CD14-positive monocyte (primary cell): Measurements from ENCODE around the gene RPS27L. TPM values are rescaled to one million over a fixed set of nuclear protein-coding genes. Genes with fewer than 3 reads are reported as not detected.

Experiments
- DNase-seq, 3 donors: peaks; one replicate each; pipeline ENCODE4 v3.0.0-alpha.2; 2011 to 2022
- H2AFZ ChIP-seq: 2 replicates; pipeline ENCODE4 v1.6.0; 2012; ENCODE audit warnings: mild to moderate bottlenecking, low read depth, low read length, inconsistent platforms; ENCODE audit not compliant: insufficient read depth, poor library complexity, severe bottlenecking
- H3K27ac ChIP-seq, 2 donors: 1 replicate in 1 of 2; 2 replicates in 1 of 2; pipeline ENCODE4 v1.5.1; 2012 to 2013; ENCODE audit warnings: low read length in 2 of 2, control low read depth in 1 of 2, inconsistent platforms in 1 of 2, low read depth in 1 of 2, mild to moderate bottlenecking in 1 of 2
- H3K27me3 ChIP-seq, 2 donors: one replicate each; pipeline versions ENCODE4 v1.6.0 to v1.6.1; 2011 to 2013; ENCODE audit warnings: low read length in 2 of 2; ENCODE audit not compliant: control insufficient read depth in 2 of 2, insufficient read depth in 2 of 2
- H3K36me3 ChIP-seq, 2 donors: replicated peaks in 1 of 2; 1 replicate in 1 of 2; 2 replicates in 1 of 2; pipeline versions ENCODE4 v1.5.1 to v1.6.1; 2012 to 2013; ENCODE audit warnings: low read length in 2 of 2, control low read depth in 1 of 2, inconsistent platforms in 1 of 2, mild to moderate bottlenecking in 1 of 2; ENCODE audit not compliant: insufficient read depth in 2 of 2, control insufficient read depth in 1 of 2
- H3K4me1 ChIP-seq, 2 donors: 1 replicate in 1 of 2; 2 replicates in 1 of 2; pipeline versions ENCODE4 v1.5.1 to v1.6.1; 2012 to 2013; ENCODE audit warnings: low read length in 2 of 2, control low read depth in 1 of 2, inconsistent platforms in 1 of 2, mild to moderate bottlenecking in 1 of 2, moderate library complexity in 1 of 2; ENCODE audit not compliant: insufficient read depth in 2 of 2, control insufficient read depth in 1 of 2
- H3K4me2 ChIP-seq: replicated peaks from 2 replicates; pipeline ENCODE3; 2012; ENCODE audit warnings: low read length, moderate library complexity, mild to moderate bottlenecking; ENCODE audit not compliant: poor library complexity, severe bottlenecking; ENCODE audit errors: extremely low read depth
- H3K4me3 ChIP-seq, 3 experiments: fragments of 200-600 bp in 1 of 3; sonication (generic) in 1 of 3; replicated peaks in 1 of 3; 1 replicate in 2 of 3; 2 replicates in 1 of 3; pipeline ENCODE4 v1.5.1; 2011 to 2013; ENCODE audit warnings: low read length in 3 of 3, mild to moderate bottlenecking in 3 of 3, control low read depth in 2 of 3, low read depth in 2 of 3, inconsistent platforms in 1 of 3, moderate library complexity in 1 of 3
- H3K79me2 ChIP-seq: 2 replicates; pipeline ENCODE4 v1.6.0; 2012; ENCODE audit warnings: mild to moderate bottlenecking, control low read depth, inconsistent platforms, low read length, moderate library complexity; ENCODE audit not compliant: insufficient read depth
- H3K9ac ChIP-seq: 2 replicates; pipeline ENCODE4 v1.6.0; 2017; ENCODE audit warnings: low read length, mild to moderate bottlenecking; ENCODE audit not compliant: insufficient read depth, poor library complexity, severe bottlenecking
- H3K9me3 ChIP-seq, 2 donors: replicated peaks in 1 of 2; 1 replicate in 1 of 2; 2 replicates in 1 of 2; pipeline versions ENCODE4 v1.5.1 to v1.6.1; 2012 to 2013; ENCODE audit warnings: low read length in 2 of 2, control low read depth in 1 of 2; ENCODE audit not compliant: control insufficient read depth in 1 of 2, insufficient read depth in 1 of 2
- H4K20me1 ChIP-seq: 2 replicates; pipeline ENCODE4 v1.6.0; 2012; ENCODE audit warnings: mild to moderate bottlenecking, low read length, control low read depth, moderate library complexity; ENCODE audit not compliant: insufficient read depth
- H3K27ac Mint-ChIP-seq, 7 donors: one replicate each; pipeline ENCODE4 v1.8.0; 2020; ENCODE audit warnings: mild to moderate bottlenecking in 7 of 7, mixed read lengths in 7 of 7, moderate library complexity in 6 of 7, inconsistent platforms in 2 of 7
- H3K27me3 Mint-ChIP-seq, 3 donors: one replicate each; pipeline ENCODE4 v1.8.0; 2021 to 2022; ENCODE audit warnings: low read depth in 3 of 3, mild to moderate bottlenecking in 3 of 3, mixed read lengths in 3 of 3, moderate library complexity in 3 of 3, inconsistent platforms in 1 of 3
- H3K36me3 Mint-ChIP-seq, 2 donors: one replicate each; pipeline ENCODE4 v1.8.0; 2020; ENCODE audit warnings: mixed read lengths in 2 of 2, inconsistent platforms in 1 of 2, mild to moderate bottlenecking in 1 of 2
- H3K4me1 Mint-ChIP-seq: one replicate; pipeline ENCODE4 v1.8.0; 2020; ENCODE audit warnings: mild to moderate bottlenecking, mixed read lengths
- H3K4me3 Mint-ChIP-seq, 2 donors: one replicate each; pipeline ENCODE4 v1.8.0; 2020; ENCODE audit warnings: mild to moderate bottlenecking in 2 of 2, mixed read lengths in 2 of 2, moderate library complexity in 1 of 2
- H3K9me3 Mint-ChIP-seq, 7 donors: one replicate each; pipeline ENCODE4 v1.8.0; 2020 to 2022; ENCODE audit warnings: mixed read lengths in 7 of 7, mild to moderate bottlenecking in 6 of 7, moderate library complexity in 6 of 7, inconsistent platforms in 2 of 7
- WGBS: methylation state at CpG from one replicate; pipeline ENCODE4 v1.1.5; 2013; ENCODE audit warnings: missing lambda C conversion rate; ENCODE audit not compliant: insufficient coverage; 5-methylcytosine and 5-hydroxymethylcytosine counted together
- intact Hi-C, 2 donors: fragments of 100-400 bp; cut with micrococcal nuclease; formaldehyde crosslinking; loops; one replicate each; pipeline versions ENCODE4 v1.15.0 to v1.15.1; 2023
- polyA plus RNA-seq, 3 donors: library from polyadenylated mRNA; depleted of rRNA in 1 of 3; unstranded in 2 of 3; stranded (reverse) in 1 of 3; fragments of 300-500 nt in 2 of 3; fragments of >200 nt in 1 of 3; fragmentation: Illumina TruSeq in 2 of 3; gene quantifications; 1 replicate in 2 of 3; 2 replicates in 1 of 3; pipeline ENCODE4 v1.2.3, GENCODE V29; 2012 to 2021
- TF ChIP-seq, protein P1 (sequence below): fragments of 200-600 bp; IDR thresholded peaks from one replicate; pipeline ENCODE4 v1.8.0; 2022; ENCODE audit warnings: antibody characterized with exemption, mild to moderate bottlenecking

RPS27L gene
- polyA plus RNA-seq, 3 donors = 16.1 to 196 (median 178) TPM

GRCh38 chr15:63188247-63188925, 31.1 kb upstream of the RPS27L start:
- H3K4me2 ChIP-seq = peak overlapping the region; percentile 98
- H3K9me3 ChIP-seq = no peaks in the 10 kb centered on the region
- peak overlapping the region in 1 of 2 donors; percentile 30 for H3K27ac ChIP-seq
- H3K27me3 ChIP-seq = no peaks in the 10 kb centered on the region
- Mint-ChIP-seq H3K4me1 (peaks cover 39% of the 10 kb centered on the region), H3K9me3 (peaks cover 0 to 2% (median 0%) of the 10 kb centered on the region in 7 donors), H3K36me3 (peaks cover 7 to 8% of the 10 kb centered on the region in 2 donors), H3K27ac (peak overlapping the region; percentile 85 to 95 (median 90)), H3K4me3 (peak overlapping the region; percentile 96 to 100), H3K27me3 (peaks cover 0 to 3% (median 2%) of the 10 kb centered on the region in 3 donors)
- H4K20me1 ChIP-seq = peaks cover 29% of the 10 kb centered on the region
- H3K4me3 ChIP-seq = peak overlapping the region; percentile 66 to 96 (median 81)
- DNase-seq = no peak
- intact Hi-C loops = loop anchor here in 1 of 2 donors (5.0 to 10.0 kb wide), 2 partner anchors 51 to 144 kb away; partner anchors contain the start of gene TPM1
- H2AFZ ChIP-seq = peak overlapping the region; percentile 86
- H3K79me2 ChIP-seq = peaks cover 41% of the 10 kb centered on the region
- TF ChIP-seq, protein P1, sequence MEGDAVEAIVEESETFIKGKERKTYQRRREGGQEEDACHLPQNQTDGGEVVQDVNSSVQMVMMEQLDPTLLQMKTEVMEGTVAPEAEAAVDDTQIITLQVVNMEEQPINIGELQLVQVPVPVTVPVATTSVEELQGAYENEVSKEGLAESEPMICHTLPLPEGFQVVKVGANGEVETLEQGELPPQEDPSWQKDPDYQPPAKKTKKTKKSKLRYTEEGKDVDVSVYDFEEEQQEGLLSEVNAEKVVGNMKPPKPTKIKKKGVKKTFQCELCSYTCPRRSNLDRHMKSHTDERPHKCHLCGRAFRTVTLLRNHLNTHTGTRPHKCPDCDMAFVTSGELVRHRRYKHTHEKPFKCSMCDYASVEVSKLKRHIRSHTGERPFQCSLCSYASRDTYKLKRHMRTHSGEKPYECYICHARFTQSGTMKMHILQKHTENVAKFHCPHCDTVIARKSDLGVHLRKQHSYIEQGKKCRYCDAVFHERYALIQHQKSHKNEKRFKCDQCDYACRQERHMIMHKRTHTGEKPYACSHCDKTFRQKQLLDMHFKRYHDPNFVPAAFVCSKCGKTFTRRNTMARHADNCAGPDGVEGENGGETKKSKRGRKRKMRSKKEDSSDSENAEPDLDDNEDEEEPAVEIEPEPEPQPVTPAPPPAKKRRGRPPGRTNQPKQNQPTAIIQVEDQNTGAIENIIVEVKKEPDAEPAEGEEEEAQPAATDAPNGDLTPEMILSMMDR = no peak
- peaks cover 36 to 41% of the 10 kb centered on the region in 2 donors for H3K4me1 ChIP-seq
- peak overlapping the region; percentile 89 for H3K9ac ChIP-seq
- no peaks in the 10 kb centered on the region for H3K36me3 ChIP-seq
- 36% methylated on average over 3 of the region's 10 CpGs for WGBS

DNA sequence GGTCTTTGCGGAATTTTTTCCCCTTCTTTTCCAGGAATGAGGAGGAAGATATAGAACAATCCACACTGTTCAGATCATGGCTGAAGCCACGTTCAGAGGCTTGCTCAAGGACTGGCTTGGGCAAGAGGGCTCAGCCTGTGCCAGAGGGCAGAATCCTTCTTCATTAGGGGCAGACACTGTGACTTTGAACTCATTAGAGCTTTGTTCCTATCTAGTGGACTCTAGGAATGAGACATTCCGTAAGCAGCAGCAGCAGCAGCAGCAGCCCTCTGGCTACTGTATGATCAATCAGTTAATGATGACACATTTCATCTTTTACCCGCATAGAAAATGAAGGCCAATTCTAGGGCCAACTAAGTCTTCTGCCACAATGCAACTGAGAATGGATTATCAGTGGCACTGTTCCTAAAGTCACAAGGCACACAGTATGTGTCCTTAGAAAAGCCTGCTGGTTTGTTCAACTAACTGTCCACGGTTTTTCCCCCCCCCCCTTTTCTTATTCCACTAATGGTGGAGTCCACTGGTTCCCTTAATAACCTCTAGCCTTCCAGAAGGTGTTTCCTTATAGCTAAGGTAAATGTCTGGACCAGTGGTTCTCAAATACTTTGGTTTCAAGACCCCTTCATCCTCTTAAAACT, 30.4 kb upstream of the RPS27L start:
- Mint-ChIP-seq H3K4me3 (no peak overlapping the region), H3K4me1 (peaks cover 32% of the 10 kb centered on the region), H3K9me3 (peaks cover 0 to 2% (median 0%) of the 10 kb centered on the region in 7 donors), H3K36me3 (peaks cover 6% of the 10 kb centered on the region in 2 donors), H3K27ac (no peak overlapping the region), H3K27me3 (peaks cover 0 to 3% (median 2%) of the 10 kb centered on the region in 3 donors)
- H3K9ac ChIP-seq = no peak overlapping the region
- no peaks in the 10 kb centered on the region for H3K27me3 ChIP-seq
- H3K27ac ChIP-seq = no peak overlapping the region
- no peaks in the 10 kb centered on the region for H3K9me3 ChIP-seq
- no peak overlapping the region for H2AFZ ChIP-seq
- DNase-seq = no peak
- H3K4me3 ChIP-seq = no peak overlapping the region
- WGBS = 89% methylated on average over 2 of the region's 5 CpGs
- peaks cover 34% of the 10 kb centered on the region for H3K79me2 ChIP-seq
- intact Hi-C loops = loop anchor here in 1 of 2 donors (5.0 to 10.0 kb wide), 2 partner anchors 50 to 143 kb away; partner anchors contain the start of gene TPM1
- peaks cover 22% of the 10 kb centered on the region for H4K20me1 ChIP-seq
- TF ChIP-seq, protein P1 = no peak
- H3K36me3 ChIP-seq = no peaks in the 10 kb centered on the region
- H3K4me2 ChIP-seq = no peak overlapping the region
- H3K4me1 ChIP-seq = peaks cover 29 to 34% of the 10 kb centered on the region in 2 donors
